ENCODE measurements around the gene ZRANB1.

DNA sequence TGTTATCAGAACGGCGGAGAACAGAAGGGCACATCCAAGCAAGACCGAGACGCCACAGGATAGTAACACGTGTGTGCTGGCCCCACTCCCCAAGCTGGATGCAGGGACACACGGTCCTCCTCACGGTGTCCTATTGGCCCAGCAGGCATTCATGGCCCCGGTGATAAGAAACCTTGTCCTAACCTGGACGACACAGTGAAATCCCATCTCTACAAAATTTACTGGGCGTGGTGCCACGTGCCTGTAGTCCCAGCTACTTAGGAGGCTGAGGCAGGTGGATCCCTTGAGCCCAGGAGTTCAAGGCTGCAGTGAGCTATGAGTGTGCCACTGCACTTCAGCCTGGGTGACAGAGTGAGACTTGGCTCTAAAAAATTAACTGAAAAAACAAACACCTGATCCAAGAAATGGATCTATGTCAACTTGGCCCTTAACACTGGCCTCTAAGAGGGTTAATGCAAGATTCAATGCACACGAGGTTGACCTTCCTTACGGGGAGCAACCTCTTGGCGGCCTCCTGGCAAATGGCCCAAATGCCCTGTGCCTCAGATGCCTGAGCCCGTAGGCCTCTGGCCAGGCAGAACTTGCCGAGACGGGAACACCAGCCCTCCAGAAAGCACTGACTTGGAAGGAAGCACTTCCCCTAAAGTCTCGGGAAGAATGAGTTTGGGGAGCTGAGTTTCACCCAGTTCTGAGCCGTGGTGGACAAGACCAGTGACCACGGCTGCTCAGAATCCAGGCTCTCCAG, 72.3 kb downstream of the ZRANB1 start:
- TF ChIP-seq, protein P1, sequence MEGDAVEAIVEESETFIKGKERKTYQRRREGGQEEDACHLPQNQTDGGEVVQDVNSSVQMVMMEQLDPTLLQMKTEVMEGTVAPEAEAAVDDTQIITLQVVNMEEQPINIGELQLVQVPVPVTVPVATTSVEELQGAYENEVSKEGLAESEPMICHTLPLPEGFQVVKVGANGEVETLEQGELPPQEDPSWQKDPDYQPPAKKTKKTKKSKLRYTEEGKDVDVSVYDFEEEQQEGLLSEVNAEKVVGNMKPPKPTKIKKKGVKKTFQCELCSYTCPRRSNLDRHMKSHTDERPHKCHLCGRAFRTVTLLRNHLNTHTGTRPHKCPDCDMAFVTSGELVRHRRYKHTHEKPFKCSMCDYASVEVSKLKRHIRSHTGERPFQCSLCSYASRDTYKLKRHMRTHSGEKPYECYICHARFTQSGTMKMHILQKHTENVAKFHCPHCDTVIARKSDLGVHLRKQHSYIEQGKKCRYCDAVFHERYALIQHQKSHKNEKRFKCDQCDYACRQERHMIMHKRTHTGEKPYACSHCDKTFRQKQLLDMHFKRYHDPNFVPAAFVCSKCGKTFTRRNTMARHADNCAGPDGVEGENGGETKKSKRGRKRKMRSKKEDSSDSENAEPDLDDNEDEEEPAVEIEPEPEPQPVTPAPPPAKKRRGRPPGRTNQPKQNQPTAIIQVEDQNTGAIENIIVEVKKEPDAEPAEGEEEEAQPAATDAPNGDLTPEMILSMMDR (IDR thresholded peaks at IDR 0.05), result no peak
- no peak for TF ChIP-seq POLR2A (IDR thresholded peaks at IDR 0.05)

Data from thyroid gland (tissue), 4 donors.